GM21825 (cell line): ENCODE results near the gene LMAN2.
"Not testable (repeated sequence)": the region's sequence is repeated elsewhere in the genome, so short reads cannot be mapped to it uniquely, and the experiment has no call there.

Experiments
- ATAC-seq: cut with Tn5 transposase; IDR thresholded peaks from one replicate; pipeline ENCODE4 v1.9.1; 2021; ENCODE audit warnings: mild to moderate bottlenecking, moderate library complexity; ENCODE audit not compliant: unreplicated experiment

The LMAN2 gene

GRCh38 chr5:177365845-177366527, 14.5 kb upstream of the LMAN2 start:
- ATAC-seq: no peak

- ATAC-seq: peak; percentile 31
Measured at GRCh38 chr5:177364159-177364962, 12.9 kb upstream of the LMAN2 start.

GRCh38 chr5:177363565-177363964, 12.1 kb upstream of the LMAN2 start:
- ATAC-seq: no peak

GRCh38 chr5:177362610-177363507, 11.4 kb upstream of the LMAN2 start:
- peak; percentile 36 for ATAC-seq

DNA sequence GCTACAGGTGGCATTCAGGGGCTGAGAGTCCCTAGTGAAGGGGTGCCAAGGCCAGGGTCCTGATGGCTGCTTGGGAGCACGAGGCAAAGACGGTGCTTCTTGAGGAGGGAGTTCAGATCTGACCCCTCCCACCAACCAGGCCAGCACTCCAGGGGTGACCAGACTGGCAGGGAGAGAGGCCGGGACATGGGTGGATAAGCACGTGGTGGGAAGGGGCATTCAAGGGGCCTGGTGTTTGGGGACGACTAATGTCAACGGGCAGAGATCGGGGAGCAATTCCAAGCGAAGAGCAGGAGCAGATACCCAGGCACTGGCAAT, 10.8 kb upstream of the LMAN2 start:
- no peak for ATAC-seq

- ATAC-seq: no peak
Measured at GRCh38 chr5:177361418-177362291, 10.2 kb upstream of the LMAN2 start.

GRCh38 chr5:177360740-177361139, 9.3 kb upstream of the LMAN2 start:
- ATAC-seq: not testable (repeated sequence)

- no peak for ATAC-seq
Measured at GRCh38 chr5:177359860-177360259, 8.4 kb upstream of the LMAN2 start.

DNA sequence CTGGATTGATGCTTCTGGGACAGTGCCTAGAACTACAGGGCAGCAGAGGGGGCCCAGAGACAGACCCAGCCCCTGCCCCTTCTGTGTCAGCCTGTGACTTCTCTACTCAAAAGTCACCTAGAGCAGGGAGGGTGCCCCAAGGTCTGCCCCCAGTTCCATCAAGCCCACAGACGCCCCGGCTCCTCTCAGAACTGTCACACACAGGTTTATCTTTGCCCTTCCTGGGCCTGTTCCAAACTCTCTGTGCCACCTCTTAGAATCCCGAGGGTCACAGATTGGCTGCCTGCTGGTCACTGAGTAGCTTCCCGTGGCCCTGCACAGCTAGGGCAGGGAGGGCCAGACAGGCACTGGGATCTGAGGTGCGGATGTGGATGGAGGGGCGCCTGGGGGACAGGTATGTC, 8.0 kb upstream of the LMAN2 start:
- ATAC-seq: no peak

DNA sequence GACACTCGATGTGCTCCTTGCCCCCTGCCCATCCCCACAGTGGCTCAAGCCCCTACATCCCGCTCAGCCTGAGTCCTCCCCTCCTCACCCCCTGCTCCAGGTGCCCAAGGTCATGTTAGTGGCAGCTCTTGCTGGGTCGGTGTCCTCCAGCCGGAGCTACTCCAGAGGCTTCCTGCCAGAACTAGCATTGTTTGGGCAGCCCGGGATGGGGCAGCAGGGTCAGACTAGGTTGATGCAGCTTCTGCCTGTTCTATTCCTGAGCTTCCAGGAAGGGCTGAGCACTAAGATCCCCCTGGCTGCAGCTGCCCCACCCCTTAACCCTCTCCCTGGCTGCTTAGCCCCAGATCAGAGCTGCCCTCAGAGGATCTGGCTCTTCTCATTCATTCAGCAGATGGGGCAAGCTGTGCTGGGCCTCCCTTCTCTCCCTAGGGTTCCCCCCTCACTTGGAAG, 6.9 kb upstream of the LMAN2 start:
- no peak for ATAC-seq

DNA sequence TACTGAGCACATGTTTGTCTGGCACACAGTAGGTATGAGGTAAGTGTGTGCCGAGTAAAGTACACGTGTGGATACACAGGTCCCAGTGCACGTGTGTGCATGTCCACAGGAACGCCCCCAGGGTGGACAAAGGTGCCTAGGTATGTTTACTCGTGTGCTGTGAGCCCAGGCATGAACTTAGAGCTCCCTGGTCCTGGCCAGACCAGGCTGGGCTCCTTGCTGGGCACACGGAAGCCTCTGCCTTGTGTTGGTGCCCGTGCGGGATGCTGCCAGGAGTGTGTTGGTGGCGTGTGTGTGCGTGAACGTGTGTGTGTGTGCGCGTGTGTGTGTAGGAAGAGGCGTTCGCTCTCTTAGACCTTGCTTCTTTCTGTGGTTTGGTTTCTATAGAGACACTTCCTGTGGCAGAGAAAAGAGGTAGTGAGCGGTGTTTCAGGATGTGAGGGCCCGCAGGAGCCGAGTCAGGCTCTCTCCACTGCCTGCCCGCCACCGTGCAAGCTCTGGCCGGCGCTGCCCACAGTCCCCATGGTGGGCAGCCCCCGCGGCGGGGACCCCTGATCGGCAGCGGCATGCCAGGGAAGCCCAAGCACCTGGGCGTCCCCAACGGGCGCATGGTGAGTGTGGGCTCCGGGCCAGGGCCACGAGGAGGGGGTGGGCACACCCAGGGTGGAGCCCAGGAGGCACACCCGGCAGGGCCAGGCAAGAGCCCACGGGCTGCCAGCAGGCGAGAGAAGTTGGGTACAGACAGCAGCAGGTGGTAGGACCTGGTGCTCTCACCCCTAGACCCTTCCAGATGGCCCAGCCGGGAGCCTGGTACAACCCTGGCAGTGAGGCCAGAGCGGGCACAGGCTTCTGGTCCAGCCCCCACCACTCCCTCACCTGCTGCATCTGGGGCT, 6.2 kb upstream of the LMAN2 start, which contains the start of gene RGS14:
Gene RGS14, plus strand, starts transcription at position 466 of the 893 bp plus-strand sequence. Its CDS starts 101 bp downstream, at position 567.
- peak; percentile 90 for ATAC-seq

GRCh38 chr5:177357146-177357458, 5.6 kb upstream of the LMAN2 start:
- no peak for ATAC-seq

- no peak for ATAC-seq
Measured at GRCh38 chr5:177356746-177357145, 5.3 kb upstream of the LMAN2 start.

DNA sequence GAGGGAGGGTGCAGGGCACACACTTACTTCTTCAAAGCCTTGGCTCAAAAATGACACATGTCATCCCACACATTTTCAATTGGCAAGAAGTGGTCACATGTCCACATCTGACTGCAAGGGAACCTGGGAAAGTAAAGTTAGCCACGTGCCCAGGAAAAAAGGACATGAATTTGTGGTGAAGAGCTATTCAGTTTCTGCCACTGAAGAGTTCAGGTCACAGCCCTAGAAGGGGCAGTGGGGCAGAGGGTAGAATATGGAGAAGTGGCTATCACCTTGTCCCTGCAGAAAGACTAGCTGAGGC, 4.3 kb upstream of the LMAN2 start:
- ATAC-seq: no peak

GRCh38 chr5:177355162-177355867, 3.8 kb upstream of the LMAN2 start:
- ATAC-seq: no peak

GRCh38 chr5:177354711-177355110, 3.2 kb upstream of the LMAN2 start:
- no peak for ATAC-seq

- no peak for ATAC-seq
Measured at GRCh38 chr5:177354256-177354655, 2.8 kb upstream of the LMAN2 start.

DNA sequence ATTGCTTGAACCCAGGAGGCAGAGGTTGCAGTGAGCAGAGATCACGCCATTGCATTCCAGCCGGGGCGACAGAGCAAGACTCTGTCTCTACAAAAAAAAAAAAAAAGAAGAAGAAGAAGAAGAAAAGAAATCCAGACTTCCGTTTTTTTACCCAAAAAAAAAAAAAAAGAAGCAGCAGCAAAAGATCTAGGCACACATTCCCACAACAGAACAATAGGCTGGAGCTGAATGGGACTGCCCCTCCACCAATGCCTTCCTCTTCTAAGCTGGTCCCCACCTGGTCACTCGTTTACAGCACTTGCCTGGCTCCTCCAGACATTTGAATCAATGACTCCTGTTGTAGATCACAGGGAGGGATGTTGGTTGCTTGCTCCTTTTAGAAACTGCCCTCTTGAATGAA, 1.6 kb upstream of the LMAN2 start:
- ATAC-seq: no peak

GRCh38 chr5:177350776-177351391, 584 bp downstream of the LMAN2 start:
- peak; percentile 12 for ATAC-seq
